GM18951 (cell line): Measurements from ENCODE around the gene TEX22.

Source experiments
- POLR2A ChIP-seq: IDR thresholded peaks from 4 replicates; pipeline ENCODE4 v1.6.1; 2011; ENCODE audit warnings: mild to moderate bottlenecking; ENCODE audit not compliant: insufficient read length, insufficient read depth; ENCODE audit errors: extremely low read depth
- in situ Hi-C: fragments of 300-500 bp; cut with MboI; formaldehyde crosslinking; loops from one replicate; pipeline ENCODE4 v1.12.0; 2022; ENCODE audit warnings: low sequenced_read_pairs, mixed read lengths, inconsistent platforms; ENCODE audit not compliant: unreplicated experiment

The TEX22 gene

DNA sequence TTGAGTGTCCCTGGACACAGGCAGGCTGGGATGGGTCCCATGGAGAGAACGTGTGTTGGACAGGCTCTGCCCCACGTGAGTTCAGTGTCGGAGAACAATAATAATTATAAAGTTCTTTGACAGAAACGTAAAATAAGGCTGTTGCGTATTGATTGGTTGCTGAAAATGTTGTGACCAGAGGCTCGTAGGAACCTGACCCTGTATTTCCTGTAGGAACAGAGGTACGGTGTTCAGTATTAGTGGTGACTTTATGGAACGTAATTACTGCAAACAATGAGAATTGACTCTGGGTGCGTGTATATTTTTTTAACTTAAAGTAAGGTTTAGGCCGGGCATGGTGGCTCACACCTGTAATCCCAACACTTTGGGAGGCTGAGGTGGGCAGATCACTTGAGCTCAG is 29.1 kb downstream of the TEX22 start:
- no peak for TF ChIP-seq POLR2A
- in situ Hi-C loops: no loop called here

- TF ChIP-seq POLR2A: no peak
- in situ Hi-C loops: no loop called here
Observed at GRCh38 chr14:105427936-105428485, 29.7 kb downstream of the TEX22 start.

GRCh38 chr14:105430042-105430441 is 31.7 kb downstream of the TEX22 start:
- in situ Hi-C loops: no loop called here
- TF ChIP-seq POLR2A: no peak

GRCh38 chr14:105430565-105430964 is 32.2 kb downstream of the TEX22 start:
- in situ Hi-C loops: no loop called here
- TF ChIP-seq POLR2A: no peak

DNA sequence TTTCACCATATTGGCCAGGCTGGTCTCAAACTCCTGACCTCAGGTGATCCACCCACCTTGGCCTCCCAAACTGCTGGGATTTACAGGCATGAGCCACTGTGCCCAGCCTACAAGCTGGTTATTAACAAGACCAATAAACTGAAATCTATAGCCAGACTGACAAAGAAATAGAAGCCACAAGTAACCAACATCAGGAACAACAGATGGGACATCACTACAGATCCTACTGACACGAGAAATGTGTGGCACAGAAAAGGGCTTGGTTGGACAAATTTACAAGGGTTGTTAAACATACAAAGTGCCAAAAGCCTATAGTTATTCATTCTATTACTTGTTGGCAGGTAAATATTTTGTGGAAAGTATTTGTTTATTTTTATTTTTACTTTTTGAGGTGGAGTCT is 32.9 kb downstream of the TEX22 start:
- no peak for TF ChIP-seq POLR2A
- in situ Hi-C loops: no loop called here

DNA sequence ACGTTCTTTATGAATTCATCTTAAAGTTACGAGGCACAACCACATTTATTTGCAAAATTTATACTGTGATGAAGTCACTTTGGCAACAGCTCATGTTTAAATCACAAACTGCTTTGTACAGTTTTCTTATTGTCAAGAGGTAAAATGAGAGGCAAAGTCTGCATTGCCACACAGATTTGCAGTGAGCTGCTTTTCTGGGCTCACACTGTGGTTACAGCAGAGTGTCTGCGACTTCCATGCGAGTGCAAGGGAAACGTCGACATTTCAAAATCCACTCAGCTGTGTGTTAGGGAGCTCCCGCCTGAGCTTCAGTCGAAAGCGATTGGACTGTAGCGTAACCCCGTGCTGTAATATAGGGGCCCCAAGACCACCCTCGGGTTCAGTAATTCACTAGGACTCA is 34.3 kb downstream of the TEX22 start:
- TF ChIP-seq POLR2A: no peak
- in situ Hi-C loops: no loop called here

DNA sequence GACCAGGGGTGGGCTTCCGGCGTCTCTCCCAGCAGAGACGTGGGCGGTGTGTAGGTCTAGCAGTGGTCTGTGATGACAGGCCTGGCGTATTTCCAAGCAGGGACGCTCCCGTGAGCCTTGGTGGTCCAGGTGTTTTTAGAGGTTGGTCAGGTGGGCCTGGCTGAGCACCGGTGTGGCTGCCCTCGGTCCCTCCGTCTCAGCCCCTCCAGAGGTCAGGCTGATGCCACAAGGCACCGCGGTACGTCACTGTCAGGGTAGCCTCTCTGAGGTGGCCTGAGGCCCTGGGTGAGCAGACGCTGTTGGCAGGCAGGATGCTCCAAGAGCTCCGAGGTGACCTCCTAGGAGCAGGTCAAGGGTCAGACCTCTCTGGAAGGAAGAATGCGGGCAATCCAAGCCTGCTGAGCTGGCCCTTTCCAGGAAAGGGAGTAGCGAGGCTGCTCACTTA is 34.8 kb downstream of the TEX22 start:
- TF ChIP-seq POLR2A: no peak
- in situ Hi-C loops: no loop called here

DNA sequence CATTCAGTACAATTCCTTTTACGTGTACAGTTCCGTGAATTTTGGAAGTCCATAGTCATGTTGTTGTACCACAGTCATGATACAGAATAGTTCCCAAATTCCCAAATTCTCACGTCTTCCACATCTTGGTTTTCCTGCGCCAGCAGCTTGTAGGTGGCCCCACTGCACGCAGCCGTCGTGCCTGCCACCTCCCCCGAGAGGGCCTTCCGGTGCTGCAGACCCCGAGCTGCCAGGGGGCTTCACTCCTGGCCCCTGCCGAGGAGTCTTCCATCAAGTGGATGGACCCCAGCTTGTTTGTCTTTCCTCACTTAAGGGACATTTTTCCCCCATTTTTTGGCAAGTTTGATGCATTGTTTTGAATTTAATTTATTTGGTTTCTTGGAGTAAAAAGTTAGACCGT is 38.1 kb downstream of the TEX22 start:
- in situ Hi-C loops: no loop called here
- TF ChIP-seq POLR2A: no peak

DNA sequence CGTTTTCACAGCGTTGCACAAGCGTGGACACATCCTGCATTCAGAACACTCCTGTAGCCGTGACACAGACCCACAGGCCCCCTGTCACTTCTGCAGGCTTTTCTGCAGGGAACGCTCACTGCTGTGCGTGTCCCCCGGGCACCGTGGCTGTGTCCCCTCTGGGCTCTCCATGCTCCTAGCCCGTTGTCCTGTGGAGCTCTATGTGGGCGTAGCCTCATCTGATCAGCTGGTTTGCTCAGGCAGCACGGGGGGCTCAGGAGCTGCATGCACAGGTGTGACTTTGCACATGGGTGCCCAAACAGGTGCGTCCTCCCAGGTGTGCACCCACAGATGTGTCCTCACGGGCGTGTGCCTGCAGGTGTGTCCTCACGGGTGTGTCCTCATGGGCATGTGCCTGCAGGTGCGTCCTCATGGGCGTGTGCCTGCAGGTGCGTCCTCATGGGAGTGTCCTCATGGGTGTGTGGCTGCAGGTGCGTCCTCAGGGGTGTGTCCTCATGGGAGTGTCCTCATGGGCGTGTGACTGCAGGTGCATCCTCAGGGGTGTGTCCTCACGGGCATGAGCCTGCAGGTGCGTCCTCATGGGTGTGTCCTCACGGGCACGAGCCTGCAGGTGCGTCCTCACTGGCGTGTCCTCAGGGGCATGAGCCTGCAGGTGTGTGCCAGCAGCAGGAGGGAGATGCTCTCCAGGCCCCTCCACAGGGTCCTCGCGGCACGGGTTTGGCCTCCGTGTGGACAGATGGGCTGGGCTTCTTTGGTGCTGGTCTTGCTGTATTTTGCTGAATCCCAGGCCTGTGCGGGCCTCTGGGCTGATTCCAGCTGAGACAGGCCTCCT is 38.8 kb downstream of the TEX22 start:
- no peak for TF ChIP-seq POLR2A
- in situ Hi-C loops: no loop called here

DNA sequence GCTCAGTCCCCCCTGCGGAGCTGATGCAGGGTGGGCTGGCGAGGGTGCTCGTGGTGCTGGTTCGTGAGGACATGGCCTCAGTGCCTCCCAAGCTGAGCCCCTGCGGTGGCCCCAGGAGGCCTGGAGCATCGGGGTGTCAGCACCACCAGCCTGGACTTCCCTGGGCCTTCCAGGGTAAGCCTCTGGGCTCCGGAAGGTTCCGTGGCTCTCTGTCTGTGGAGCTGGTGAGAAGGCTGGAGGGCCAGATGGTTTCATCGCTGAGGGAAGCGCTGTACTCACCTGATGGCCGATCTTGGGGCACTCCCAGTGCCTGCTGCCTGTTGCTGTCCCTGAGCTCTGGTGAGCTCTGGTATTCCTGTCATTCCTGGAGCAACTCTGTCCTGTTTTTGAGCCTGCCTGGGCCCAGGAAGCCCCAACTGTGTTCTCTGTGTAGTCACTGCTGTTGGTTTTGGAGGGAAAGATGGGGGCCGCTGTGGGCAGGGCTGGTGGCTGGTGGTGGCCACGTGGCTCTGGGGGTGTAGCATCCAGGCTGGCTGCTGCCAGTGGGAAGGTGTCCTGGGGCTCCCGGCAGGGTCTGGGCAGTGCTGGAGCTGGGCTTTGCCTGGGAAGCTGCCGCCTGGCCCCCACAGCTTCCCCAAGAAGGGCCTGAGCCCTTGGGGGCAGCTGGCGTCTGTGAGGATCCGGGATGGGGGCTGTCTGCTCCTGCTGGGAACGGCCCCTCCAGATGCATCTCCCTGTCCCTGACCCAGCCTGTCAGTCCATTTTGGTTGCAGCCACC is 39.6 kb downstream of the TEX22 start:
- in situ Hi-C loops: no loop called here
- TF ChIP-seq POLR2A: no peak

DNA sequence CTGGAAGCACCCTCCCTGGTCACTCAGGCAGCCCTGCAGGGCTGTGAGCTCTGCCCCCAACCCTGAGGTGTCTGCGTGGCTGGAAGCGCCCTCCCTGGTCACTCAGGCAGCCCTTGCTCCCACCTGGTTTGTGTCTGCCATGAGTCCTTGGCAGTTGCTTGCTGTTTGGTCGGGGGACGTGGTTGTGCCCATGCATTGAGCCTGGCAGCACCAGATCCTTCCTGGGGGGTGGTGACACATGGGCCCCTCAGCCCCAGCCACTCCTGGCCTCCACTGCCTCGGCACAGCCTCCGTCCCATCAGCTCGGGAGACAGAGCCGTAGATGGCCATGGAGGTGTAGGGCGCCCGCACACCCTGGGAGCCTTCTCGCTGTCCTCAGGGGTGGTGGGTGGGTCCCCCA is 40.8 kb downstream of the TEX22 start:
- in situ Hi-C loops: no loop called here
- no peak for TF ChIP-seq POLR2A

DNA sequence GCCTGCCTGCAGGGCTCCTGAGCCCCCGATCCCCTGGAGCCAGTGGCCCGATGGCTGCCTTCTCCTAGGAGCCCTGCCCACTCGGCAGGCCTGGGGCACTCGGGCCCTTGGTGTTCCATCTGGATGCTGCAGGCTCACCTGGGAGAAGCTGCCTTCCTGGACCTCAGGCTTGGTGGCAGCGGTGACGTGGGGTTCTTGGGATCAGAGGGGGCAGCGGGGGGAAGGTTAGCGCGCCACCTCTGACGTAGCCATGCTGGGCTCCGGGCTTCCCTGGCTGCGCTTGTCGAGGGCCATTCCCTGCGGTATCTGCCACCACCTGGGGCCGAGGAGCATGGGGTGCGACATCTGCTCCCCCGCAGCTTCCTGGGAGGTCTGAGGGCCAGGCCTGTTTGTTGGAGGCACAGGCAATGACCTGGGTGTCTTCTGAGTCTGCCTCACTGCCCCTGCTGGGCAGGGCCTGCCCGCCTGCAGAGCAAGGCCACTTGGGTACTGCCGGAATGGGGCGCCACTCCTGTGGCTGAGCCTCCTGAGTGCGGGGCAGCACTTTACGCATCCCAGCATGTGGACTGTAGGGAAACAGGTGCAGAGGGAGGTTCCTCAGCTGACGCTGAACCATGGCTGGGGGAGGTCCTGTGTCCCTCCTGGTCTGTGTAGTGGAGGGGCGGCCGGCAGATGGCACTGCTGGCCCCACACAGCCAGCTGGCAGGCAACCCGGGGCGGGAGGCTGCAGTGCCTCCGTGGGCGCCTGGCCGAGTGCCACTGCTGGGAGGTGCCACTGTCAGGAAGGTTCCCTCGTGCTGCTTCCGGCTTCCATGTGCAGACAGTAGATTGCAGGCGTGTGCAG is 41.6 kb downstream of the TEX22 start:
- no peak for TF ChIP-seq POLR2A
- in situ Hi-C loops: no loop called here

DNA sequence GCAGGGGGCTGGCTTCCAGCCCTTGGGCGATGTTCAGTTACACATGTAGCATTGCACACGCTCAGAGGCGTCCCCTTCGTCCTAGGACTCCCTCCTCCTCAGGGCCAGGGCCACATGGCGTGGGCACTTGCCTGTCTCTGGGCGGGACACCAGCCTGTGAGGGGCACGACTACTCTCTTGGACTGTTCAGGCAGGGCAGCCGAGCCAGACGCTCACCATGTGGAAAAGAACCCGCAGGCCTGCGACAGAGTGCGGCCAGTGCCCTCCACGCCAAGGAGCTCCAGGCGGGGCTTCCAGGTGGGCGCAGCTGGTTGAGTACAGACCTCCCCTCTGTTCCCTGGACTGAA is 42.2 kb downstream of the TEX22 start:
- no peak for TF ChIP-seq POLR2A
- in situ Hi-C loops: no loop called here
